Raji (cell line): ENCODE data around the gene SPEM1.
A peak's percentile ranks its signal among the peaks of the same experiment; 100 is the strongest.

Experiments
- POLR2A ChIP-seq: IDR thresholded peaks from 2 replicates; pipeline ENCODE4 v1.6.1; 2011; ENCODE audit warnings: low read depth, low read length, control low read depth; ENCODE audit not compliant: insufficient read depth

SPEM1 gene

DNA sequence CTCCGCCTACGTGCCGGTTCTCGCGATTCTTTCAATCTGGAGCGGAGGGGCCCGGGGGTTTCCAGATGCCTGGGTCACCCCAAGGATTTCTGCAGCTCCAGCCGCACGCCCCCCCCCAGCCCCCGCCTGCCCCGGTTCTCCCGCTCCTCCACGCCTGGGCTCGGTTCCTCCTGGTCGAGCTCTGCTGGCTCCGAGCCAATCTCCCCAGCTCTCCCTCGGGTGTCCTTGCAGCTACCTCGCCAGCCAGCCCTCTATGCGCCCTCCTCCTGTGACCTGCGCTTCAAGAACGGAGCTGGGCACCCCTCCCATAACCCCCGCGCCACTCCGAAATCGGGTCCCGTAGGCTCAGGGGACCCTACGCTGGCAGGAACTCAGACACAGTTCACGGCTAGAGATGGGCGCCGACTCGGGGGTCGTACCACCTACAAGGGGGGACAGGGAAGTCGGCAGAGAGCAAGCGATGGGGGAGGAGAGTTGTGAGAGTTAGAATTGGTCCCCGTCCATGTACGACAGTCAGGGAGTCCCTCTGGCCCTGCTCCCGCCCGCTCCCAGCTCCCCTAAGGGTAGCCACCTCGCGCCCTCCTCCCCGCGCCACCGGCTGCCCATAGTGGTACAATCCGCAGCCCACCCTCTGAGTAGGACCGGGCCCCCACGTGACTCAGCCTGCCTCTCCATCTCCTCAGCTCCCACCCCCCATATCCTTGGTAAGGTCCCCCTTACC is 20.1 kb downstream of the SPEM1 start:
- peak; percentile 28; the same call in 1 of the 2 replicates for TF ChIP-seq POLR2A

DNA sequence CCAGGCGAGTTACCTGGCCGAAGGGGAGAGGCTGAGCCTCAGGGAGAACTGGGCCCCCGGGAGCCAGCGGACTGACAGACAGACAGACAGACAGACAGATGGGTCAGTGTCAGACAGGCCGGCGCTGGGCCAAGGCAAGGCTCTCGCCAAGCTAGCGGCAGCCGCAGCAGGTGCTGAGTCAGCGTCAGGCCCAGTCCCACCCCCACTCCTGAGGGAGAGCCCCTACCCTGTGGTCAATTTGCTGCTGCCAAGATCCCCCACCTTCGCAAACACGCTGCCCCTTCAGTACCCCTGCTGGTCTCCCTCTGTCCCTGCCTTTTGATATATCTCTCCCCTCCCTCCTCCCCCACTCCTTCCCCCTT is 20.7 kb downstream of the SPEM1 start:
- peak; percentile 23; the same call in 1 of the 2 replicates for TF ChIP-seq POLR2A

DNA sequence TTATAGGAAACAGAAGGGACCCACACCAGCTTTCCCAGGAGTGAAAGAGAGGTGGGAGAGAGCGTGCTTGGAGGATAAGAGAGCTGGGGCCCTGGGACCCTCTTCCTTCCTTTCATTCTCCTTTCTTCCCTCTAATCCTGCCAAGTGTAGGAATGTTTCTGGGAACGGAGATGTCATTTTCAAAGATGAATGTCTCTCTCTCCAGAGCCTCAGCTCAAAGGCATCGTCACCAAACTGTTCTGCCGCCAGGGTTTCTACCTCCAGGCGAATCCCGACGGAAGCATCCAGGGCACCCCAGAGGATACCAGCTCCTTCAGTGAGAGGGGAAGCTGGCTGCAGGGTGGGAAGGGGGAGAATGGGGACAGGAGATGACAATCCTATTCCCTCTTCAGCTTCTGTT is 21.1 kb downstream of the SPEM1 start:
- no peak for TF ChIP-seq POLR2A

DNA sequence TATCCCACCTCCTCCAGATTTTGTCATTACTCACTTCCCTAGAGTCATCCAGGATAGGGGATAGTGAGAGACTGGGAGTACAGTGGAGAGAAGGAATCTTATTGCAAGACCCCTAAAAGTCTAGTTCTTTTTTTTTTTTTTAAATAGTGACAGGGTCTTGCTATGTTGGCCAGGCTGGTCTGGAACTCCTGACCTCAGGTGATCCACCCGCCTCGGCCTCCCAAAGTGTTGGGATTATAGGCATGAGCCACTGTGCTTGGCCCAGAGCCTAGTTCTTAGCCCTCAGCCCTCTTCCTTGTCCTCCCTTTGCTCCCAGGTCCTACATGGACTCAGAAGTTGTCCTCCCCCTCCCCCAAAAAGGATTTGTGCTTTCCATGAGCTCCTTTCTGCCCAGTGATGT is 22.0 kb downstream of the SPEM1 start:
- no peak for TF ChIP-seq POLR2A

DNA sequence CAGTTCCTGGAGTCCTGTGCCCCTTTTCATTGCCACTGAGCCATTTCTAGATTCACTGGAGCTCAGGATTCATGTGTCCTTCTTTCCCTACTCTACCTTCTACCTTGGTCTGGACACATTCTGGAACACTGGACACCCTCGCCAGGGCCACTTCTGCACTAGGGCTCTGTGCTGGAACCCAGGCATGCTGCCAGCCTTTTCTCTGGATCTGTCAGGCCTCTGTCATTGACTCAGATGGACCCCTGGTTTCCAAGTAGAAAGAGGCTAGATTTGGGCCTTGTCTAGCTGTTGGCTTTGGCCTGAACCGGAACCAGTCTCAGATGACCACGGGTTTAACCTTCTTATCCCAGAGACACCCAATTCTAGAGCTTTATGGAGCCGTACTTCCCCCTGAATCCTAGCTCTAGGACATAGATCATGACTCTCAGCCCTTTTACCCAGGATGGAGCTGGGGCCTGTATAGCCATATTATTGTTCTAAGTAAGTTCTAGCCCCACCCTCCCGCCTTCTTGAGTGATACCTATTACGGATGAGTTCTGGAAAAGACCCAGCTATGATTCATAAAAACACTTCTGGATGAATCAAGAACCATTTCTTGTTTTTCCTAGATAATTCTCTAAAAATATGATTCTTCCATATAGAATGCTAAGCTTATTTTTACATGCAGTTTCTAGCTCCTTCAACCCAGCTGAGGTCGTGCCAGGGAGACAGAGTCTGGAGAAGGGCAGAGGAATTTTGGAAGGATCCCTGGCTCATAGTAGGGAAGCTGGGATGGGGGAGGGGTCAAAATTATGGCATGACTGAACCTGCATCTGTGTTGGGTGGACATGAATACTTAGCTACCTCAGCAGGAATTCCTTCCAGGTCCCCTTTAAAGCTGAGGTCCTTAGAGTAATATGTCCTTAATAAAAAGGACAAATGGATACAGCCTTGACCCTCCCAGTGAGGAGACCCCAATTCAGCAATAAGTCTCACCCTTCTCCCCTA is 23.7 kb downstream of the SPEM1 start:
- no peak for TF ChIP-seq POLR2A

DNA sequence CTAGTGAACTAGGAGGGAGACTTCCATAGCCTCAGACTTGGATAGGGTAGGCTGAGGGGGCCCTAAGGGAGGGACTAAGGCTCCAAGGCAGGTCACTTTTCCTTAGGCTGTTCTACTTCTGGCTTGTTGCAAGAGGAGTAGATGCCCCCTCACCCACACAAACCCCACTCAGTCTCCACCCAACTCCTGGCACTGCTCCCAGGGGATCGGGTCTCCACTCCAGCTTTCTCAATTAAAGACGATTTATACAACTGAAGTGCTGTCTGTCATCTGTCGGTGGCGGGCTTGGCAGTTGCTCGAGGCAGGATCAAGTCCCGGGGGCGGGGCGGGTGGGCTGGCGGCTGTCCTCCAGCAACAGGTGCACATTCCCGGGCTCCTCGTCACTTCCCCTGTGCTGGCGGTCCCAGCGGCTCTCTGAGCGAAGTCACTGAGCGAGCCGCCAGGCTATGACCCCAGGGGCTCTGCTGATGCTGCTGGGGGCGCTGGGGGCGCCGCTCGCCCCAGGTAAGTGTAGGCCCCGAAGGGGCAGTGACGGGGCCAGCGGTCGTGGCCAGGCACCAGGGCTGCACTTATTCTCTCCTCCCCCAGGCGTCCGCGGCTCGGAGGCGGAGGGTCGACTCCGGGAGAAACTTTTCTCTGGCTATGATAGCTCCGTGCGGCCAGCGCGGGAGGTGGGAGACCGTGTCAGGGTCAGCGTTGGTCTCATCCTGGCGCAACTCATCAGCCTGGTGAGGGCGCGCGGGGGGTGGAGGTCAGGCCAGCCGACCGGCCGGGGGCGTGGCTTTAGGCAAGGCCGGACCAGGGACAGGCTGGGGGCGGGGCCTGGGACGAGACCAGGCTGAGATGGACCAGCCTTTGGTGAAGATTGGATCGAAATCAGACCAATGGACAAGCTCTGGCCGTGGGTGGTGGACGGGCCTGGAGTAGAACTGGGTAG is 24.8 kb downstream of the SPEM1 start, which contains the start of gene CHRNB1:
Gene CHRNB1, plus strand, starts transcription at position 380 of the 937 bp plus-strand sequence. Its CDS starts 67 bp downstream, at position 447.
- TF ChIP-seq POLR2A = no peak

DNA sequence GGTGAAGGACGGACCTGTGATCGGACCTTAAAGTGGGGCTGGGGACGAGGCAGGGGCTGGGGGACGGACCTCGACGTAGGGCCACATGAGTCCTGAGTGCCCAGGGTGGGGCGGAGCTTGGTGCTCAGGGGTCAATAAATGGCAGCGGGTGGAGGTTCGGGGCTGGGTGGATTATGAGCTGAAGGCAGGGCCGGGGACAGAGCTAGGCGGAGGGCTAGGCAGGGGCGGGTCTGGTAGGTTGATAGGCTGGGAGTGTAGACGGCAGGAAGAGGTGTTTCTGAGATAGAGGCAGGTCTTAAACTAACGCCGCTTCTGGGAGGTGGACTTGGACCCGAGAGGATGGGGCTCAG is 25.5 kb downstream of the SPEM1 start:
- no peak for TF ChIP-seq POLR2A

DNA sequence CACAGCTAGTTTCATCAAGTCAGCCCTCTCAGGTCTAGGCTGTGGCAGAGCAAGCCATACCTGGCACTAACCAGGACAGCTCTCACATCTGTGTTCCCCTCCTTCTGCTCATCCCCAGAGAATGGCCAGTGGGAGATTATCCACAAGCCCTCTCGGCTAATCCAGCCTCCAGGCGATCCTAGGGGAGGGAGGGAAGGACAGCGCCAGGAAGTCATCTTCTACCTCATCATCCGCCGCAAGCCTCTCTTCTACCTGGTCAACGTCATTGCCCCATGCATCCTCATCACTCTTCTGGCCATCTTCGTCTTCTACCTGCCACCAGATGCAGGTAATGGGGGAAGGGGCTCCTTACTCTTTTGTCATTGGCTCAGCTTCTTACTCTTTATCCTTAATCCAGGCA is 28.3 kb downstream of the SPEM1 start:
- TF ChIP-seq POLR2A = no peak

DNA sequence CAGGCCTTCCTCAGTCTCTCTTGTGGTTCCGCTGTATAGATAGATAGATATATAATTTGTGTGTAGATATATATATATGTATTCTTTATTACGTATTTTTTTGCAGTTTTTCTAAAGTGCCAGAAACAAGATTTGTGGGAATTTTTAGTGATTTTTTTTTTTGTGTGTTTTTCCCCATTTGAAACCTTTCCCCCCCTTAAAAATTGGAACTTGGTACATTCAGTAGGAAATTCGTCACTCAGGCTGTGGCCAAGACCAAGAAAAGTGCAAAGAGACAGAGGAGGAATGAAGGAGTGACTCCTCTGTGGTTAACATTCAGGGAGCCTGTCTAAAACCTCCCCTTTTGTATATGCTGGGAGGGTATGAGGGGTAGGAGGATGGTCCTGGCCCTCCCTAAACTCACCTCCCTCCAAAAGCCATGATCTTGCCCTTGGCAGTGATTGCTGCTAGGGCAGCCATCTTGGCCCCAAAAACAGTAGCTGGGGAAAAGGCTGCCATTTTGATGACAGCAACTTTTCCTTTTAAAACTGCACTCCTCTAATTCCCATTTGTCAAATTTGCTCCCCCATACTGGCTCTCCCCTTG is 39.9 kb downstream of the SPEM1 start:
- TF ChIP-seq POLR2A = no peak

DNA sequence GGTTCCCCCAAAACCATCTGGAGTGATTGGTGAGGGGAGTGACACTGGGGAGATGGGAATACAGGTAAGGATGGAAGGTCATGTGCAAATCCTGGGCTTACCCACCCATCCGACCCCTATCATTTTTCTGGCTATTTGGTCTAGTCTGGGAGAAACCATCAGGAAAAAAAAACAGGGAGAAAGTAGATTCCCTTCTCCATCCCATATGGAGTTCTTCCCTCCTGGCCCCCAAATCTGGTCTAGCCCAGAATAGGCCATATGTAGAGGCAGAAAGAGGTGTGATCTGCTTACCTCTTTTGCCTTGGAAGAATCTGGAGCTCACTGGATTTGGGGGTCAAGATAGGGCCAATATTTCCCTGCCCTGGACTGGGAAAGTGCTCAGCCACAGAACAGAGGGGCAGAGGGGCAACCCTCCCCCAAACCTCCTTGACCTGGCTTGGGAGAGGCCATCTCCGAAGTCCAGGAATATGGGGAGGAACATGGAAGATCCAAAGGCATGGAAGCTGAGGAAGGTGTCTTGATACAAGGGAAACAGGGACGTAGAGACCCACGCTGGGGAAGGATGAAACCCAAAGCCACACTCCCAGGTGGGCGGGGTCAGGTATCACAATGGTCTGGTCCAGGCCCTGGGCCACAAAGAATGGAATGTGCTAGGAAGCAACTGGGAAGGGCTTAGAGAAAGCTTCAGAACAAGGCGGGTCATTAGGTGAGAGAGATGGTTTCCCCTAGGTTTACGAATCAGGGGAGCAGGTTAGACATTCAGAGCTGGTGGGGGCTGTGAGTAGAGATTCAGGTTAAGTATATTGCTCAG is 40.9 kb downstream of the SPEM1 start:
- TF ChIP-seq POLR2A = no peak

DNA sequence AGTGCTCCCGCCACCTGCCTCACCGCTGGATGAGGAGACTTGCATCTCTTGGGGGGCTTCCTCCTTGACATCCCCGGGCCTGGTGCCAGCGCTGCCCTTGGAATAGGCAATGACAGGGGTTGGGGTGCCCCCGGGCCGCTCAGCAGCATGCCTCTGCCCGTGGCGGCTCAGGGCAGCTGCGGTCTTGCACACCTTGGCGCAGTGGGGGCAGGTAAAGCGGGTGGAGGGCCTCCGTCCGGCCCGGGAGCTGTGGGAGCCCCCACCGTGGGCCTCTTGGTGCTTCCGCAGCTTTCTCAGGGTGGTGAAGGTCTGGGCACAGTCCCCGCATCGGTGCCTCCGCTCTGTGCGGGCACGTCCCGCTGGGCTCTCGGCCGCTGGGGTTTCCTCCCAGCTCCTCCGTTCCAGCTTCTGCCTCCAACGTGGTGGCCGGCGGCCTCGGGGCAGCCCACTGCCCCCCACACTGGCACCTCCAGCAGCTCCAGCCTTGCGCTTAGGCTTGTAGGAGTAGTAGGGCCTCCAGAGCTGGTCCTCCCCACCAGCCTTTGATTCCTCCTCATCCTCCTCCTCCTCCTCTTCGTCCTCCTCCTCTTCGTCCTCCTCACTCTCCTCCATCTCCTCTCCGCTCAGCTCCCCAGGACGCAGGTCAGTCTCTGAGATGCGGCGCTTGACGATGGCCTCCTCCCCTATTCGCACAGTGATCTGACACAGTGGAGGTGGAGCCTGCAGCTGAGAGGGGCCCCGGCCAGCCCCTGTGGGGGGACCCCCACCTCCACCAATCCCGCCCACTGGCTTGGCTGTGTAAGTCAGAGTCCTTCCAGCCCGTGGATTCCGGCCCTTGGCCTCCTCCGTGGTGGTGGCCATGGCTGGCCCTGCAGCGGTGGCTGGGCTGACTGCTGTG is 42.6 kb downstream of the SPEM1 start:
- TF ChIP-seq POLR2A = no peak

DNA sequence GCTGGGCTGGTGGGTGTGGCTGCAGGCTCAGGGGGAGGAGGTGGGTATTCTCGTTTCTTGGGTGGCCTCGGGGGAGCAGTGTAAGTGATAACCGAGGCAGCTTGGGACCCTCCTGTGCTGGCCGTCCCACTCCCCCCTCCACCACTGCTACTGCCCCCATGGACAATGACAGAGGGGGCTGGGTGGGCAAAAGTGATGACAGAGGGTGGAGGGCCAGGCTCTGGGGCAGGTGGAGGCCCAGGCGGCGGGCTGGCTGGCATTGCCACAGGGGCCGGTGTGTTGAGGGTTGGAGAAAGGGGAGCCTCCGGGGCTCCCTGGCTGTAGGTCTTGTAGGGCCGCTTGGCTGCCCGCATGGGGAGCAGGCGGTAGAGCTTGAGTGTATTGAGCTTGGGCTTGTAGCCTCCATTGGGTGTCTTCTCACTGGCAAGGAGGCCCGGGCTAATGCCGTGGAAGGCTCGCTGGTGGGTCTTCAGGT is 43.3 kb downstream of the SPEM1 start:
- TF ChIP-seq POLR2A = no peak

DNA sequence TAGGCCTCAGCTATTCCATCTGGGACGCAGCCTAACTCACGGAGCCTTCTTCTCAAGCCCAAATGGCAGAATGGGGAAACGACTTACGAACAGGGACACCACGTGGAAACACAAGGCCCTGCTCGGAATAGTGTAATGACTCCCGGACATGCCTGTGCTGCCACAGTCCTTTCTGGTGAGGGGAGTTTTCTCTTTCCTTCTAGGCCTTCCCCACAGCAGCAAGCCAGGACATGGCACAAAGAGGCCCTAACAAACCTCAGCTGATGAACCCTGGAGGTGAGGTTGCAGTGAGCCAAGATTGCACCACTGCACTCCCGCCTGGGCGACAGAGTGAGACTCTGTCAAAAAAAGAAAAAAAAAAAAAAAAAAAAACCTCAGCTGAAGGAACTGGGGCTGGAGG is 44.0 kb downstream of the SPEM1 start:
- no peak for TF ChIP-seq POLR2A

DNA sequence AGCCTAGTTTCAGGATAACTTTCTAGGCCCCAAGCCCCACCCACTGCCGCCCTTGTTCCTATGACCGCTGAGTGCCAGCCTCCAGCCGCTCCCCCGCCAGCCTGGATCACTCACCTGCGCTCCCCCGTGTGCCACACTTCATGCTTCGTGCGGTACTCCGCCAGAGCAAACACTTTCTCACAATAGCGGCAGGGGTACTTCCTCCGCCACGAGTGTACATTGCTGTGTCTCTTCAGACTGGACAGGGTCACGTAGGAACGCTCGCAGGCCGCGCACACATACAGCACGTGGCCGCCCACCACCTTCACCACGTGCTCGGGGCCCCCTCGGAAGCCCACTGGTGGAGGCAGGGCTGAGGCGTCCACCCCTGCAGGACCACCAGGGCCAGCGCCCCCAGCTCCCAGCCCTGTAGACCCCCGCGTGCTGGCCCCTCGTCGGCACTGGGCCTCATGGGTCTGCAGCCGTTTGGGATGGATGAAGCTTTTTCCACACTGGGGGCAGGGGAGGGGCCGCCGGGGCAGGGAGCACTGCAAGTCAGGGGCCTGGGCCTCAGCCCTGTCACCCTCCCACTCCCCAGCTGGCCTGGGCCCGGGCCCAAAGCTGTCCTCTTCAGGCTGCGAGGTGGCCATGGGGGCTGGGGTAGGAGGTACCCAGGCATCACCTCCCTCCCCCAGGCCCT is 45.6 kb downstream of the SPEM1 start:
- no peak for TF ChIP-seq POLR2A
